GM19238 (cell line): ENCODE results near the gene RNF217.
"Not testable (repeated sequence)": the region's sequence is repeated elsewhere in the genome, so short reads cannot be mapped to it uniquely, and the experiment has no call there.

ENCODE experiments used
- DNase-seq: peaks from one replicate; pipeline ENCODE4 v3.0.0; 2011; ENCODE audit warnings: low spot score; ENCODE audit not compliant: insufficient read length

RNF217 gene

DNA sequence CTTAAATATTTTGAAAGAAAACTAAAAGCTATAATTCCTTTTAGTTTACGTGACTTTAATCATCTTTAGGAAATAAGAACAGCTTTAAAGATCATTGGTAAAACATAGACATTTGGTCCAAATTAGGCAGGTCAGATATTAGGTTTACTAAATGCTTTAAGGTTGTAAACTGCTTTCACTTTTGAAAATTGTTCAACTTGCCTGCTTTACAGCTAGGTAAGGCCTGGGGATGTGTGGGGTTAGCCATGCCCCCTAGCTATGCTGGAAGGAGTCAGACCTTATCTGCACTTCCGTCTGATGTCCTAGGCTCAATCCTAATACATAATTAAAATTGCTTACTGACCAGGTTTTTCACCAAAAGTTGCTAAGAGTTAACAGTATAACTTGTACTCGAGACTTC lies 160.8 kb downstream of the RNF217 start:
- no peak for DNase-seq

DNA sequence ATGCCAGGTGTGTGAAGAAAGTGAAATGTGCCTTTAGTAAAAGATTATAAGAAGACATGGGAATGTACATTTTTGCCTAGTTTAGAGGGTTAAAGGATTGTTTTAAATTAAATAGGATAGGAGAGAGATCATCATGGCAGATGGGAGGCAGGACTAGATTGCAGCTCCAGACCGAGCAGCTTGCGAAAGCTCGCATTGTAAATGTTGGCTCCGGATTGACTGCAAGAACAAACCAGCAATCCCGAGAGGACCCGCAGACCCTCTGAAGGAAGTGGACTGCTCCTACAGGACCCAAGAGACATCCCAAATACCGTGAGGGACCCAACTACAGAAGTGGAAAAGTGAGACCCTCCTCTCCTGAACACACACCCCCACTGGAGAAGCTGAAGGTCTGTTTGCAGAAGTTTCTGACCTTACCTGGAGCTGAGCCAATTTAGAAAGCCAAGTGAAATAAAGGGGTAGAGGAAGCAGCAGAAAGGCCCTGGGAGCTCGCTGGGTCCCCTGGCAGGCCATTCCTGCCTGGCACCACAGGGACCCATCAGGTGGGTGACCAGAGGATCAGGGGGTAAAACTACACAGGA lies 161.3 kb downstream of the RNF217 start:
- no peak for DNase-seq

DNA sequence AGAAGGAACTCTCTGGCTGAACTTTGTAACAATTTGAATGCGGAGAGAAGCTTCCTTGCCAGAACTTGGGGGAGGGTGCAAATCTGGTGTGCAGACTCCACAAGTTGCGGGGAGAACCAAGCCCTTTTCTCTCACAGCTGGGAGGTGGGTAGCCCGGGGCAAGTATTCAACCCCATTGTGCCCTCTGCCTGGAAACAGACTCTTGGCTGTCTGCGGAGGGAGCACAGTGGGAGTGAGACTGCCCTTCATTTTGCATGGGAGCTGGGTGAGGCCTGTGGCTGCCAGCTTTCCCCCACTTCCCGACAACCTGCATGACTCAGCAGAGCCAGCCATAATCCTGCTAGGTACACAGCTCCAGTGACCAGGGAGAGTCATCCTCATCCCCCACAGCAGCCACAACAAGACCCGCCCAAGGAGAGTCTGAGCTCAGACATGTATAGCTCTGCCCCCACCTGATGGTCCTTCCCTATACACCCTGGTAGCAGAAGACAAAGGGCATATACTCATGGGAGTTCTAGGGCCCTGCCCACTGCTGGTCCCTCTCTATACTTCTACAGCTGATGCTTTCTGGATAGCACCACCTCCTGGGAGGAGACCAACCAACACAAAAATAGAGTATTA lies 161.9 kb downstream of the RNF217 start:
- no peak for DNase-seq

DNA sequence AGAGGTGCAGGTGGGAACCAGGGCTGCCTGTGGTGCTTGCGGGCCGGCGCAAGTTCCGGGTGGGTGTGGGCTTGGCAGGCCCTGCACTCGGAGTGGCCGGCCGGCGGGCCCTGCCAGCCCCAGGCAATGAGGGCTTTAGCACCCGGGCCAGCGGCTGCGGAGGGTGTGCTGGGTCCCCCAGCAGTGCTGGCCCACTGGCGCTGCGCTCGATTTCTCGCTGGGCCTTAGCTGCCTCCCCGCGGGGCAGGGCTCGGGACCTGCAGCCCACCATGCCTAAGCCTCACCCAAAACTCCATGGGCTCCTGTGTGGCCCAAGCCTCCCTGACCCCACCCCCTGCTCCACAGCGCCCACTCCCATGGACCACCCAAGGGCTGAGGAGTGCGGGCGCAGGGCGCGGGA lies 163.6 kb downstream of the RNF217 start:
- DNase-seq, result not testable (repeated sequence)

DNA sequence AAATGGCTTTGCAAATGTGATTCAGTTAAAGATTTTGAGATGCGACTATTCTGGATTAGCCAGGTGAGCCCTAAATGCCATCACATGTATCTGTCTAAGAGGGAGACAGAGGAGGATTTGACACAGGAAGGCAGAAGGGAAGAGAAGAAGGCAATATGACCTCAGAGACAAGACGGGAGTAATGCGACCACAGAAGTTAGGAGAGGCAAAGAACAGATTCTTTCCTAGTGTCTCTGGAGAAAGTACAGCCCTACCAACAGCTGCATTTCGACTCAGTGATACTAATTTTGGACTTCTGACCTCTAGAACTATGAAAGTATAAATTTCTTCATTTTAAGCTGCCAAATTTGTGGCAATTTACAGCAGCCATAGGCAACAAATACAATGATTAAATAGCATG lies 167.1 kb downstream of the RNF217 start:
- no peak for DNase-seq

DNA sequence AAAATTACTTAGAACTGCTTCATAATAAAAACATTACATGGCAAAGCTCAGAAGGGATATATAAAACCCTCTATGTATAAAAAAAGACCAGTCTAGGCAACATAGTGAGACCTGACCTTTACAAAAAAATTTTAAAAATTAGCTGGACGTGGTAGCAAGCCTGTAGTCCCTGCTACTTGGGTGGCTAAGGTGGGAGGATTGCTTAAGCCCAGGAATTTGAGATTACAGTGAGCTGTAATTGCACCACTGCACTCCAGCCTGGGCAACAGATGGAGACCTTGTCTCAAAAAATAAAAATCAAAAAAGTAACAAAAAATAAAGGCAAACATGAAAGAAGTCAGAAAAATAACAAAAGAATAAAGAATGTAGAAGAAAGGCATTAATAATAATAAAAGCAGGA lies 169.8 kb downstream of the RNF217 start:
- no peak for DNase-seq

DNA sequence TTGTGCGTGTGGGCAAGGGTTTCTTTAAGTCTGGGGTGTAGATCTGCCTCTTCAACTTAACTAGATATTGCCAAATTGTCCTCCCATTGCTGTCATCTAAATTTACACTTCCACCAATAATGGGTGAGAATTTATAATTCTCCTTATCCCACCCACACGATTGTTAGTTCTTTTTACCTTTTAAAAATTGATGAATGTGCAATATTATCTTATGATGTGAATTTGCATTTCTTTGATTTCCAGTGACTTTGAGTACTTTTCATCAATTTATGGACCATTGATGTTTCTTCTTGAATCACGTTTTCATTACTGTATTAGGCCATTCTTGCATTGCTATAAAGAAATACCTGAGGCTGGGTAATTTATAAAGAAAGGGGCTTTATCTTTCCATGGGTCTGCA lies 174.1 kb downstream of the RNF217 start:
- no peak for DNase-seq

DNA sequence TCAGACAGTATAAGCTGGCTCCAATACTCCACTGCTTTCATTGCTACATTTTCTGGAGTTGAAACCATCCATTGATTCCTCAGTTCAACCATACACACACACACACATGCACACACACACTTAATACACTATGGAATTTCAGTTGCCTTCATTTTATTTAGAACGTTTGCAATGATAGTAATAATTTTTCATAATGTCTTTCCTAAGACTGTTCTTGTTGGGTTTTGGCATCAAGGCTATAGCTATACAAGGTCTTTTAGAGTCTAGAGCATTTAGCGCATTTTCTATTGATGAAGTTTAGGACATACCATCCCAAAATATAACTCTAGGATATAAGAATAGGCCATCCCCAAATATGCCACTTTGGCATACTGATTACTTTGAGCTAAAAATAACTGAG lies 175.8 kb downstream of the RNF217 start:
- no peak for DNase-seq

DNA sequence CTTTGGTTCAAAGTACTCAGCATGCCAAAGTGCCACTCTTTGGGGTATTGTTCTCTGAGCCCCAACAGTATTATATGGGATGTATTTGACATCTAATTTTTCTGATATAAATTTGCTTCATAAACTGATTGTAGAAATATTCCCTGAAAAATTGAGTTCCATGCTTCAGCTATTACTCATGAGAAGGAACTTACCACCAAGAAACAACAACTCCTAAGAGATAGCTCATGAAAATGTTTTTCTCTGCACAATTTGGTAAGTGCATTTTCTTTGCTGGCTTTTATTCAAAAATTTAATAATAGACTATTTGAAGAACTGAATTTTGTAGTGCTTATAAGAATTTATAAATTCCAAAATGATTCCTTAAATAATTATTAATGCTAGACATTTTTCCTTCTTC lies 178.6 kb downstream of the RNF217 start:
- DNase-seq, result no peak
